K562 (cell line): ENCODE data around the gene COPG2. TPM values are rescaled to one million over a fixed set of nuclear protein-coding genes. Genes with fewer than 3 reads are reported as not detected.
"Not testable (repeated sequence)": the region's sequence is repeated elsewhere in the genome, so short reads cannot be mapped to it uniquely, and the experiment has no call there.

ENCODE experiments used
- ATAC-seq: fragments of 200-7000 bp; cut with Tn5 transposase; 3 replicates; pipeline ENCODE4 v1.9.1; 2020; ENCODE audit warnings: moderate library complexity
- BruUV-seq: library from RNA; stranded (reverse); fragments of 400-500 nt; replicated peaks from 2 replicates; lab custom pipeline; 2021; lab: Mats Ljungman, UMichigan
- CTCF ChIA-PET: fragments of 300-600 bp; formaldehyde crosslinking; extraction: SDS; loops from one replicate; lab custom pipeline; 2021; ENCODE audit warnings: low intra/inter-chr PET ratio; lab: Yijun Ruan, JAX
- POLR2A ChIA-PET: fragments of 300-600, 350-650 bp; sonication (Branson Sonifier 250); formaldehyde crosslinking; extraction: SDS; loops from one replicate; lab custom pipeline; 2021; ENCODE audit warnings: antibody characterized with exemption, inconsistent platforms; lab: Yijun Ruan, JAX
- DNase-seq, 4 experiments: peaks; one replicate each; pipeline versions ENCODE4 v3.0.0 to v3.0.0-alpha.2; 2011 to 2018; ENCODE audit warnings: low spot score in 3 of 4, mixed read lengths in 3 of 4; ENCODE audit errors: extremely low read depth in 1 of 4
- FAIRE-seq: peaks from 2 replicates; lab custom pipeline; 2011; peaks lifted over from hg19 to GRCh38; lab: Jason Lieb, UNC
- H2AFZ ChIP-seq: 2 replicates; pipeline ENCODE4 v1.6.0; 2011; ENCODE audit warnings: low read depth, low read length, control low read depth, inconsistent platforms
- H3K27ac ChIP-seq: fragments of 200-600 bp; 3 replicates; pipeline ENCODE4 v1.8.0; 2011; ENCODE audit warnings: low read depth, mild to moderate bottlenecking, control low read depth, inconsistent platforms, low read length, moderate library complexity, mixed read lengths; ENCODE audit errors: extremely low read depth
- H3K27me3 ChIP-seq, 2 experiments: fragments of 300-600 bp in 1 of 2; 2 replicates in 1 of 2; 3 replicates in 1 of 2; pipeline versions ENCODE4 v1.6.0 to v1.8.0; 2011; ENCODE audit warnings: inconsistent platforms in 2 of 2, low read length in 2 of 2, mild to moderate bottlenecking in 1 of 2, mixed read lengths in 1 of 2, moderate library complexity in 1 of 2; ENCODE audit not compliant: control insufficient read depth in 2 of 2, insufficient read depth in 2 of 2
- H3K36me3 ChIP-seq: fragments of 300-600 bp; 3 replicates; pipeline ENCODE4 v1.8.0; 2011; ENCODE audit warnings: mild to moderate bottlenecking, low read length, inconsistent platforms; ENCODE audit not compliant: control insufficient read depth, insufficient read depth
- H3K4me1 ChIP-seq, 2 experiments: fragments of 200-600 bp in 1 of 2; replicated peaks in 1 of 2; 2 replicates in 1 of 2; 3 replicates in 1 of 2; pipeline versions ENCODE4 v1.5.1 to v1.8.0; 2011; ENCODE audit warnings: inconsistent platforms in 2 of 2, low read length in 2 of 2, mild to moderate bottlenecking in 1 of 2, mixed read lengths in 1 of 2, moderate library complexity in 1 of 2; ENCODE audit not compliant: control insufficient read depth in 2 of 2, insufficient read depth in 2 of 2
- H3K4me2 ChIP-seq: 2 replicates; pipeline ENCODE4 v1.6.1; 2011; ENCODE audit warnings: low read length, control low read depth, inconsistent platforms, mixed read lengths; ENCODE audit not compliant: insufficient read depth
- H3K4me3 ChIP-seq: fragments of 200-600 bp; sonication (generic), shearing (Covaris generic); 2 replicates; pipeline ENCODE4 v1.5.1; 2016; ENCODE audit warnings: control low read depth, inconsistent platforms
- H3K79me2 ChIP-seq: fragments of 200-600 bp; 3 replicates; pipeline ENCODE4 v1.8.0; 2011; ENCODE audit warnings: low read length, inconsistent platforms; ENCODE audit not compliant: control insufficient read depth, insufficient read depth
- H3K9ac ChIP-seq, 2 experiments: 2 replicates each; pipeline versions ENCODE4 v1.6.0 to v1.6.1; 2011; ENCODE audit warnings: low read depth in 2 of 2, low read length in 2 of 2, control low read depth in 1 of 2, inconsistent platforms in 1 of 2, mild to moderate bottlenecking in 1 of 2, mixed read lengths in 1 of 2; ENCODE audit not compliant: insufficient read depth in 1 of 2
- H3K9me1 ChIP-seq: one replicate; pipeline ENCODE4 v1.6.0; 2011; ENCODE audit warnings: inconsistent platforms, mild to moderate bottlenecking, low read length, moderate library complexity; ENCODE audit not compliant: control insufficient read depth, insufficient read depth
- H3K9me3 ChIP-seq: replicated peaks from 2 replicates; pipeline ENCODE4 v1.5.1; 2011; ENCODE audit warnings: low read depth, low read length, inconsistent platforms; ENCODE audit not compliant: control insufficient read depth, insufficient read depth
- H4K20me1 ChIP-seq: replicated peaks from 2 replicates; pipeline ENCODE4 v1.6.1; 2011; ENCODE audit warnings: low read length, inconsistent platforms, mixed read lengths; ENCODE audit not compliant: control insufficient read depth, insufficient read depth
- ARID1B ChIP-seq: fragments of 450-650 bp; IDR thresholded peaks from 2 replicates; pipeline ENCODE4 v1.6.1; 2016; ENCODE audit warnings: antibody characterized with exemption, mild to moderate bottlenecking, inconsistent platforms
- CBFA2T3 ChIP-seq: fragments of 450-650 bp; IDR thresholded peaks from 2 replicates; pipeline ENCODE4 v1.6.1; 2017
- HDAC1 ChIP-seq, 2 experiments: fragments of 450-650 bp; IDR thresholded peaks; 2 replicates each; pipeline ENCODE4 v1.6.1; 2016 to 2017; ENCODE audit warnings: inconsistent platforms in 1 of 2, mild to moderate bottlenecking in 1 of 2, moderate library complexity in 1 of 2
- HDAC2 ChIP-seq: fragments of 450-650 bp; IDR thresholded peaks from 2 replicates; pipeline ENCODE4 v1.6.1; 2016; ENCODE audit warnings: mild to moderate bottlenecking
- KDM1A ChIP-seq, 2 experiments: fragments of 450-650 bp; IDR thresholded peaks; 2 replicates each; pipeline ENCODE4 v1.6.1; 2016; ENCODE audit warnings: mild to moderate bottlenecking in 2 of 2
- RCOR1 ChIP-seq, 2 experiments: IDR thresholded peaks; 2 replicates each; pipeline ENCODE4 v1.6.1; 2012; ENCODE audit warnings: low read depth in 2 of 2, low read length in 2 of 2, borderline replicate concordance in 1 of 2, improper control_type of control experiment in 1 of 2
- SMARCE1 ChIP-seq: fragments of 450-650 bp; IDR thresholded peaks from 2 replicates; pipeline ENCODE4 v1.7.1; 2016; ENCODE audit warnings: mild to moderate bottlenecking
- STAT5A ChIP-seq: IDR thresholded peaks from 2 replicates; pipeline ENCODE4 v1.6.1; 2012; ENCODE audit warnings: low read length, inconsistent platforms, borderline replicate concordance
- TCF3 ChIP-seq: sonication (generic); formaldehyde crosslinking; IDR thresholded peaks from 2 replicates; pipeline ENCODE4 v1.4.0; 2020; ENCODE audit warnings: mild to moderate bottlenecking, missing genetic modification reagents
- TEAD4 ChIP-seq, 2 experiments: sonication (generic) in 1 of 2; formaldehyde crosslinking in 1 of 2; IDR thresholded peaks; 2 replicates each; pipeline versions ENCODE4 v1.6.1 to v1.8.0; 2012 to 2022; ENCODE audit warnings: borderline replicate concordance in 1 of 2, inconsistent platforms in 1 of 2, low read length in 1 of 2, mild to moderate bottlenecking in 1 of 2, missing genetic modification reagents in 1 of 2
- in situ Hi-C: fragments of 300-500 bp; cut with MboI; formaldehyde crosslinking; loops from 4 replicates; pipeline ENCODE4 v1.15.0; 2018; ENCODE audit warnings: inconsistent platforms, mixed read lengths
- intact Hi-C: fragments of 100-400 bp; cut with micrococcal nuclease; formaldehyde crosslinking; loops from 2 replicates; pipeline ENCODE4 v1.14.2; 2022
- polyA plus RNA-seq, 8 experiments: library from polyadenylated mRNA; depleted of rRNA in 4 of 8; stranded (reverse) in 5 of 8; unstranded in 3 of 8; fragments of >200 nt; fragmentation: Nextera tagmentation in 2 of 8; fragmentation: Illumina TruSeq in 1 of 8; extraction: Ambion mirVana in 2 of 8; extraction: Trizol in 1 of 8; gene quantifications; 2 replicates each; pipeline versions ENCODE4 v1.2.1 to v1.2.3, GENCODE V29; 2011 to 2014; ENCODE audit warnings: inconsistent platforms in 1 of 8, missing spikeins in 1 of 8
- total RNA-seq, 7 experiments: library from RNA; depleted of rRNA in 6 of 7; stranded (reverse); fragments of >200 nt in 6 of 7; fragmentation: Illumina TruSeq in 2 of 7; extraction: Trizol in 2 of 7; gene quantifications; 2 replicates each; pipeline versions ENCODE4 v1.2.1 to v1.2.3, GENCODE V29; 2011 to 2021; ENCODE audit warnings: low replicate concordance in 1 of 7

Gene COPG2
- total and polyA plus RNA-seq, 9 of the 15 experiments (the other 6 are each of a cell fraction or from before 2014, with no cell fraction given) = 6.6 to 104 (median 32.5) TPM

DNA sequence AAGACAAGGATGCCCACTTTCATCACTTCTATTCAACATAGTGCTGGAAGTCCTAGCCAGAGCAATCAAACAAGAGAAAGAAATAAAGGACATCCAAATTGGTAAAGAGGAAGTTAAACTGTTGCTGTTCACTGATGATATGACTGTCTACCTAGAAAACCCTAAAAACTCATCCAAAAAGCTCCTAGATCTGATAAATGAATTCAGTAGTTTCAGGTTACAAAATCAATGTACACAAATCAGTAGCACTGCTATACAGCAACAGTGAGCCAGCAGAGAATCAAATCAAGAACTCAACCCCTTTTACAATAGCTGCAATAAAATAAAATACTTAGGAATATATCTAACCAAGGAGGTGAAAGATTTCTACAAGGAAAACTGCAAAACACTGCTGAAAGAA is 98.4 kb downstream of the COPG2 start:
- peak in 1 of 2 experiments; percentile 67; a peak in 2 of 4 replicates for TF ChIP-seq RCOR1 (IDR thresholded peaks at IDR 0.05; ENCODE audit: borderline replicate concordance in 1 of 2, low read depth in 2 of 2, low read length in 2 of 2)
- TF ChIP-seq KDM1A (IDR thresholded peaks at IDR 0.05) = peak; percentile 82 to 89
- peak; percentile 31 for TF ChIP-seq TCF3
- TF ChIP-seq TEAD4 (IDR thresholded peaks at IDR 0.05; ENCODE audit: low read length) = peak; percentile 18; the same call in 1 of the 2 replicates
- H3K4me1 ChIP-seq; ATAC-seq; H3K79me2 ChIP-seq; H3K4me2 ChIP-seq; H3K36me3 ChIP-seq; BruUV-seq; H4K20me1 ChIP-seq; H3K4me3 ChIP-seq; H3K9ac ChIP-seq; FAIRE-seq; intact Hi-C loops; H3K27me3 ChIP-seq; H3K9me3 ChIP-seq; H3K27ac ChIP-seq; POLR2A ChIA-PET; H2AFZ ChIP-seq; DNase-seq; H3K9me1 ChIP-seq; TF ChIP-seq TEAD4 (CRISPR knock-in tag; IDR thresholded peaks at IDR 0.05; ENCODE audit: borderline replicate concordance): not testable (repeated sequence)
- peak in 1 of 2 experiments; percentile 65; a peak in 2 of 4 replicates for TF ChIP-seq HDAC1 (IDR thresholded peaks at IDR 0.05)
- peak; percentile 58; the same call in 1 of the 2 replicates for TF ChIP-seq SMARCE1
- peak; percentile 67 for TF ChIP-seq ARID1B
- TF ChIP-seq HDAC2 = peak; percentile 82
- peak; percentile 12; the same call in 1 of the 2 replicates for TF ChIP-seq STAT5A
- peak; percentile 45; the same call in 1 of the 2 replicates for TF ChIP-seq CBFA2T3
- in situ Hi-C loops = loop anchor here (10.0 kb wide), 1 partner anchor 505 kb away; no protein-coding TSS in a partner anchor
- CTCF ChIA-PET = interaction anchor here (0.6 kb wide), 1 partner anchor 559 kb away, joined by 4 read pairs; no protein-coding TSS in a partner anchor
